ENCODE results near the gene ZNF792. TPM values are rescaled to one million over a fixed set of nuclear protein-coding genes. Genes with fewer than 3 reads are reported as not detected.

The ZNF792 gene
- total RNA-seq, 4 donors from 2014 or later: 1.7 to 3.5 (median 2.7) TPM

GRCh38 chr19:34984287-34984686, 20.3 kb upstream of the ZNF792 start:
- ATAC-seq: no peak
- in situ Hi-C loops (cut with MboI; ENCODE audit: low sequenced_read_pairs in 4 of 4): loop anchor here in 1 of 4 donors (25.0 kb wide), 1 partner anchor 278 kb away; the partner anchor contains the start of gene USF2
- H3K27me3 ChIP-seq: no peaks in the 10 kb centered on the region
- no peak overlapping the region for H3K27ac ChIP-seq
- no peak for TF ChIP-seq POLR2A (IDR thresholded peaks at IDR 0.05)
- TF ChIP-seq, protein P1, sequence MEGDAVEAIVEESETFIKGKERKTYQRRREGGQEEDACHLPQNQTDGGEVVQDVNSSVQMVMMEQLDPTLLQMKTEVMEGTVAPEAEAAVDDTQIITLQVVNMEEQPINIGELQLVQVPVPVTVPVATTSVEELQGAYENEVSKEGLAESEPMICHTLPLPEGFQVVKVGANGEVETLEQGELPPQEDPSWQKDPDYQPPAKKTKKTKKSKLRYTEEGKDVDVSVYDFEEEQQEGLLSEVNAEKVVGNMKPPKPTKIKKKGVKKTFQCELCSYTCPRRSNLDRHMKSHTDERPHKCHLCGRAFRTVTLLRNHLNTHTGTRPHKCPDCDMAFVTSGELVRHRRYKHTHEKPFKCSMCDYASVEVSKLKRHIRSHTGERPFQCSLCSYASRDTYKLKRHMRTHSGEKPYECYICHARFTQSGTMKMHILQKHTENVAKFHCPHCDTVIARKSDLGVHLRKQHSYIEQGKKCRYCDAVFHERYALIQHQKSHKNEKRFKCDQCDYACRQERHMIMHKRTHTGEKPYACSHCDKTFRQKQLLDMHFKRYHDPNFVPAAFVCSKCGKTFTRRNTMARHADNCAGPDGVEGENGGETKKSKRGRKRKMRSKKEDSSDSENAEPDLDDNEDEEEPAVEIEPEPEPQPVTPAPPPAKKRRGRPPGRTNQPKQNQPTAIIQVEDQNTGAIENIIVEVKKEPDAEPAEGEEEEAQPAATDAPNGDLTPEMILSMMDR (IDR thresholded peaks at IDR 0.05 in 4 of 5, conservative IDR thresholded peaks at IDR 0.05 in 1 of 5): no peak
- intact Hi-C loops (cut with DNase I; ENCODE audit: low total_unique reads): no loop called here
- H3K36me3 ChIP-seq: no peaks in the 10 kb centered on the region
- H3K4me1 ChIP-seq: peaks cover 8 to 12% of the 10 kb centered on the region in 2 donors
- no peaks in the 10 kb centered on the region for H3K9me3 ChIP-seq
- H3K4me3 ChIP-seq: no peak overlapping the region
- DNase-seq: no peak

- in situ Hi-C loops (cut with MboI; ENCODE audit: low sequenced_read_pairs in 4 of 4) (loop anchor here in 1 of 4 donors (25.0 kb wide), 1 partner anchor 279 kb away; the partner anchor contains the start of gene USF2), intact Hi-C loops (cut with DNase I; ENCODE audit: low total_unique reads) (no loop called here)
- Histone ChIP-seq H3K9me3 (no peaks in the 10 kb centered on the region), H3K27ac (no peak overlapping the region), H3K4me1 (peaks cover 8 to 12% of the 10 kb centered on the region in 2 donors), H3K4me3 (no peak overlapping the region), H3K27me3 (no peaks in the 10 kb centered on the region), H3K36me3 (no peaks in the 10 kb centered on the region)
- DNase-seq: no peak
- TF ChIP-seq POLR2A (IDR thresholded peaks at IDR 0.05): no peak
- TF ChIP-seq, protein P1 (IDR thresholded peaks at IDR 0.05 in 4 of 5, conservative IDR thresholded peaks at IDR 0.05 in 1 of 5): no peak
- no peak for ATAC-seq
Measured at GRCh38 chr19:34983786-34984185, 19.8 kb upstream of the ZNF792 start.

DNA sequence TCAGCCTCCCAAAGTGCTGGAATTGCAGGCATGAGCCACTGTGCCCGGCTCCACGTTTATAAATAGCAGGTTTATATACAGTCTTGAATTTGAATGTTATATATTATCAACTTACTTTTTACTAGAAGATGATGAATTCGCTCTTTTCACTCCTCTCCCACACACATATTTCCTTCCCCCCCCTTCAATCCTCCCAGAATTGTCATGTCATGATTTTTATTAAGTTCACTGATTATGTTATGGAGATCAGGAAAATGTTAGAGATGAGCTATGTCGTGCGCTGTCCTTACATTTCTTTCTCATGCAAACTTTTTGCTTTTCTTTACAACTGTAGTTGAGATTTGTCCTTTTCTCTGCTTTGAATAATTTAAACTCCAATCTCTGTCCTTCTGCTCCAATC, 18.2 kb upstream of the ZNF792 start:
- Histone ChIP-seq H3K27me3 (no peaks in the 10 kb centered on the region), H3K4me1 (peaks cover 8 to 12% of the 10 kb centered on the region in 2 donors), H3K4me3 (no peak overlapping the region), H3K36me3 (no peaks in the 10 kb centered on the region), H3K27ac (no peak overlapping the region), H3K9me3 (no peaks in the 10 kb centered on the region)
- ATAC-seq (no peak), DNase-seq (no peak)
- no peak for TF ChIP-seq POLR2A (IDR thresholded peaks at IDR 0.05)
- TF ChIP-seq, protein P1 (IDR thresholded peaks at IDR 0.05 in 4 of 5, conservative IDR thresholded peaks at IDR 0.05 in 1 of 5): no peak
- intact Hi-C loops (cut with DNase I; ENCODE audit: low total_unique reads) (no loop called here), in situ Hi-C loops (cut with MboI; ENCODE audit: low sequenced_read_pairs in 4 of 4) (loop anchor here in 1 of 4 donors (25.0 kb wide), 1 partner anchor 280 kb away; the partner anchor contains the start of gene USF2)

DNA sequence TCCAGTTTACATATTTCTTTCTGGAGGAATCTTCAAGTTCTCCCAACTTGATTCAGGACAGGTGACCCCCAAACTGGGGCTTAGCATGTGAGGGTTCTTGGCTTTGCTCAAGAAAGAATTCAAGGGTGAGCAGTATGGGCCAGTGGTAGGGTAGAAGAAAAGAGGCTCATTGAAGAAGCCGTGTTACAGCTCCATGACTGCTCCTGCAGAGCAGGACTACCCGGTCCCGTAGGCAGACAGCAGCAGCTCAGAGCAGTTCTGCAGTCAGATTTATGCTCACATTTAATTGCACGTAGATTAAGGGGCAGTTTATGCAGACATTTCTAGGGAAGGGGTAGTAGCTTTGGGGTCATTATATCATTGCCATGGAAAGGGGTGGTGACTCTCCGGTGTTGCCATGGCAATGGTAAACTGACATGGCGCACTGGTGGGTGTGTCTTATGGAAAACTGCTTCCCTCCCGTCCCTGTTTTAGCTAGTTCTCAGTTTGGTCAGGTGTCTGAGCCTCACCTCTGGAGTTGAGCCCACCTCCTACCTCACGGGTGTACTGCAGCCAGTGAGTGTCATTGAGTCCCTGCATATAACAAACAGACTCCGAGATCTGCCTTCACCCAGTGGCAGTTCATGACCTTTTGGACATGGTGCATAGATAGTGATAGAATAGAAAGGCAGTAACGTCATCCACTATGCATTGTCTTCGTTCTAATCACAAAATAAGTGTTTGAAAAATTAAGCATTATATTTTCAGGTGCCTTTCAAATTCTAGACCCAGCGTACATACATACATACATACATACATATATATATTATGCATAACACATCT, 16.0 kb upstream of the ZNF792 start:
- no peaks in the 10 kb centered on the region for H3K36me3 ChIP-seq
- TF ChIP-seq, protein P1 (IDR thresholded peaks at IDR 0.05 in 4 of 5, conservative IDR thresholded peaks at IDR 0.05 in 1 of 5): no peak
- TF ChIP-seq POLR2A (IDR thresholded peaks at IDR 0.05): no peak
- DNase-seq (no peak), ATAC-seq (no peak)
- intact Hi-C loops (cut with DNase I; ENCODE audit: low total_unique reads) (no loop called here), in situ Hi-C loops (cut with MboI; ENCODE audit: low sequenced_read_pairs in 4 of 4) (loop anchor here in 3 of 4 donors (5.0 to 25.0 kb wide), 3 partner anchors 37 to 282 kb away; partner anchors contain the start of gene USF2 (in 1 of the 3))
- H3K9me3 ChIP-seq: no peaks in the 10 kb centered on the region
- no peak overlapping the region for H3K27ac ChIP-seq
- H3K27me3 ChIP-seq: no peaks in the 10 kb centered on the region
- H3K4me1 ChIP-seq: peaks cover 1 to 2% of the 10 kb centered on the region in 2 donors
- H3K4me3 ChIP-seq: no peak overlapping the region

All from gastrocnemius medialis (tissue), 4 donors.